Osteoblast (primary cell): Measurements from ENCODE around the gene SLC39A11. TPM values are rescaled to one million over a fixed set of nuclear protein-coding genes. Genes with fewer than 3 reads are reported as not detected.
"Not testable (repeated sequence)": the region's sequence is repeated elsewhere in the genome, so short reads cannot be mapped to it uniquely, and the experiment has no call there.

Experiments
- DNase-seq: peaks from one replicate; pipeline ENCODE4 v3.0.0; 2011; ENCODE audit warnings: low spot score, mixed read lengths; ENCODE audit not compliant: insufficient read length; ENCODE audit errors: missing footprints
- H2AFZ ChIP-seq: 2 replicates; pipeline ENCODE4 v1.6.0; 2011; ENCODE audit warnings: mild to moderate bottlenecking, low read length
- H3K27ac ChIP-seq: 2 replicates; pipeline ENCODE4 v1.5.1; 2011; ENCODE audit warnings: mild to moderate bottlenecking, low read depth, low read length, moderate library complexity
- H3K27me3 ChIP-seq: 2 replicates; pipeline ENCODE4 v1.6.0; 2012; ENCODE audit warnings: mild to moderate bottlenecking, control low read depth, inconsistent platforms, low read length, moderate library complexity; ENCODE audit not compliant: insufficient read depth
- H3K36me3 ChIP-seq: 2 replicates; pipeline ENCODE4 v1.5.1; 2011; ENCODE audit warnings: mild to moderate bottlenecking, low read length, control low read depth, moderate library complexity; ENCODE audit not compliant: insufficient read depth
- H3K4me1 ChIP-seq: 2 replicates; pipeline ENCODE4 v1.5.1; 2011; ENCODE audit warnings: mild to moderate bottlenecking, low read length, control low read depth, moderate library complexity; ENCODE audit not compliant: insufficient read depth
- H3K4me2 ChIP-seq: 2 replicates; pipeline ENCODE4 v1.6.0; 2011; ENCODE audit warnings: mild to moderate bottlenecking, low read length; ENCODE audit not compliant: insufficient read depth
- H3K4me3 ChIP-seq: fragments of 200-600 bp; sonication (generic); 3 replicates; pipeline ENCODE4 v1.5.1; 2012; ENCODE audit warnings: mild to moderate bottlenecking, low read length, inconsistent platforms; ENCODE audit not compliant: insufficient read depth
- H3K79me2 ChIP-seq: 2 replicates; pipeline ENCODE4 v1.6.0; 2012; ENCODE audit warnings: mild to moderate bottlenecking, low read length, control low read depth, inconsistent platforms; ENCODE audit not compliant: insufficient read depth
- H3K9me3 ChIP-seq: 2 replicates; pipeline ENCODE4 v1.5.1; 2011; ENCODE audit warnings: low read depth, low read length, control low read depth
- H4K20me1 ChIP-seq: 2 replicates; pipeline ENCODE4 v1.6.0; 2012; ENCODE audit warnings: mild to moderate bottlenecking, low read length, control low read depth; ENCODE audit not compliant: insufficient read depth
- total RNA-seq: library from RNA; depleted of rRNA; stranded (reverse); fragments of >200 nt; gene quantifications from 2 replicates; pipeline ENCODE4 v1.2.3, GENCODE V29; 2012
- TF ChIP-seq, protein P1 (sequence below): IDR thresholded peaks from 2 replicates; pipeline ENCODE4 v1.5.1; 2011; ENCODE audit warnings: mild to moderate bottlenecking, low read depth, low read length, moderate library complexity; ENCODE audit errors: extremely low read depth

Gene SLC39A11
- total RNA-seq, 1 donor: 27.1 TPM

DNA sequence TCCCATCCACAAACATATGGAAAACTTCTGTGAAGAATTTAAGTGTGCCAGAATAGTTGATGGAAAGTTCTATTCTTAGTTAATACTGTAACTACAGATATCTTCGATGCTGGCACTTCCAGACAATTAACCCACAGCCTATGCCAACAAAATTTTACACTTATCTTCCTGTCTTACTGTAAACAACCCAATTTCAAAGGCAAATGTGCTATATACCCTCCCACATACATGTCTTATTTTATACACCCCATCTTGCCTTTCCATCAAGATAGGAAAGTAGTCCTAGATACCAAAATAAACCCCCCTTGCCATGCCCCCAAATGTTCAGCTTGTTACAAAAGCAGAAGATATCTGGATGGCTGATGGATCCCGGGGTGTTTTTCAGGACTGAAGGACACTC is 306.3 kb downstream of the SLC39A11 start:
- H3K27me3 ChIP-seq: no peaks in the 10 kb centered on the region
- H4K20me1 ChIP-seq: no peaks in the 10 kb centered on the region
- no peak overlapping the region for H3K27ac ChIP-seq
- no peaks in the 10 kb centered on the region for H3K4me1 ChIP-seq
- H3K79me2 ChIP-seq: no peaks in the 10 kb centered on the region
- no peak overlapping the region for H3K4me3 ChIP-seq
- no peaks in the 10 kb centered on the region for H3K9me3 ChIP-seq
- no peaks in the 10 kb centered on the region for H3K36me3 ChIP-seq
- DNase-seq: no peak
- H2AFZ ChIP-seq: no peak overlapping the region
- TF ChIP-seq, protein P1, sequence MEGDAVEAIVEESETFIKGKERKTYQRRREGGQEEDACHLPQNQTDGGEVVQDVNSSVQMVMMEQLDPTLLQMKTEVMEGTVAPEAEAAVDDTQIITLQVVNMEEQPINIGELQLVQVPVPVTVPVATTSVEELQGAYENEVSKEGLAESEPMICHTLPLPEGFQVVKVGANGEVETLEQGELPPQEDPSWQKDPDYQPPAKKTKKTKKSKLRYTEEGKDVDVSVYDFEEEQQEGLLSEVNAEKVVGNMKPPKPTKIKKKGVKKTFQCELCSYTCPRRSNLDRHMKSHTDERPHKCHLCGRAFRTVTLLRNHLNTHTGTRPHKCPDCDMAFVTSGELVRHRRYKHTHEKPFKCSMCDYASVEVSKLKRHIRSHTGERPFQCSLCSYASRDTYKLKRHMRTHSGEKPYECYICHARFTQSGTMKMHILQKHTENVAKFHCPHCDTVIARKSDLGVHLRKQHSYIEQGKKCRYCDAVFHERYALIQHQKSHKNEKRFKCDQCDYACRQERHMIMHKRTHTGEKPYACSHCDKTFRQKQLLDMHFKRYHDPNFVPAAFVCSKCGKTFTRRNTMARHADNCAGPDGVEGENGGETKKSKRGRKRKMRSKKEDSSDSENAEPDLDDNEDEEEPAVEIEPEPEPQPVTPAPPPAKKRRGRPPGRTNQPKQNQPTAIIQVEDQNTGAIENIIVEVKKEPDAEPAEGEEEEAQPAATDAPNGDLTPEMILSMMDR: no peak
- no peak overlapping the region for H3K4me2 ChIP-seq

DNA sequence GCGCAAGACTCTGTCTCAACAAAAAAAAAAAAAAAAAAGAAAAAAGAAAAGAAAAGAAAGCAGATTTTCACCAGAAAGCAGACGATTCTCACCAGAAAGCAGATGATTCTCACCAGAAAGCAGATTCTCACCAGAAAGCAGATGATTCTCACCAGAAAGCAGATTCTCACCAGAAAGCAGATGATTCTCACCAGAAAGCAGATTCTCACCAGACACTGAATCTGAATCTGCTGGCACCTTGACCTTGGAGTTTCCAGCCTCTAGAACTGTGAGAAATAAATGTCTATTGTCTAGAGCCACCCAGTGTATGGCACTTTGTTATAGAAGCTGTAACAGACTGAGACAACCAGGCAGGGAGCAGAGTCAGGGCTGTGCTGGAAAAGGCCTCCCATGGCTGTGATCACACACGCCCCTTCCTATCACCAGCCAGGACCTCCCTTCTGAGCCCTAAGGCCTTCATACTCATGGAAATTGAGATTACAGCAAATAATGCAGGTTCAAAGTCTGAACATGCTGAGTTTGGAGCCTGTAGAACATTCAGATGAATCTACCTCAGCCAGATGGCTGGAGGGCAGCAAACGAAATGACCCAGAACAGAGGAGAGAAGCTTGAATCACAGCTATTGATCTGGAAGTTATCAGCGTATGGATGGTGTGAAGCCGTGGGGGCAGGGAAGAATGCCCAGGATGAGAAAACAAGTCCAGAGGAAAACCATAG is 309.3 kb downstream of the SLC39A11 start:
- no peaks in the 10 kb centered on the region for H3K79me2 ChIP-seq
- no peak overlapping the region for H3K4me3 ChIP-seq
- H3K4me2 ChIP-seq: no peak overlapping the region
- TF ChIP-seq, protein P1: no peak
- H2AFZ ChIP-seq: no peak overlapping the region
- no peak overlapping the region for H3K27ac ChIP-seq
- H3K36me3 ChIP-seq: no peaks in the 10 kb centered on the region
- no peak for DNase-seq
- no peaks in the 10 kb centered on the region for H4K20me1 ChIP-seq
- H3K9me3 ChIP-seq: no peaks in the 10 kb centered on the region
- no peaks in the 10 kb centered on the region for H3K27me3 ChIP-seq
- no peaks in the 10 kb centered on the region for H3K4me1 ChIP-seq

DNA sequence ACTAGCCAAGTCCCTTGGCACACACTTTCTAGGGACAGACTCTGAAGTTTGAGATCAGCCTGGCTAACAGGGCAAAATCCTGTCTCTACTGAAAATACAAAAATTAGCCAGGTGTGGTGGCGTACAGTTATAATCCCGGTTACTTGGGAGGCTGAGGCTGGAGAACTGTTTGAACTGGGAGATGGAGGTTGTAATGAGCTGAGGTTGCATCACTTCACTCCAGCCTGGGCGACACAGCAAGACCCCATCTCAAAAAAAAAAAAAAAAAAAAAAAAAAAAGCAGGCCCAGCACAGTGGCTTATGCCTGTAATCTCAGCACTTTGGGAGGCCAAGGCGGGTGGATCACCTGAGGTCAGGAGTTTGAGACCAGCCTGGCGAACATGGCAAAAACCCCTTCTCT is 310.1 kb downstream of the SLC39A11 start:
- H3K4me3 ChIP-seq, H3K9me3 ChIP-seq, H3K27me3 ChIP-seq, H3K36me3 ChIP-seq, H3K4me1 ChIP-seq, H3K79me2 ChIP-seq, DNase-seq, H3K27ac ChIP-seq, H2AFZ ChIP-seq, H4K20me1 ChIP-seq, H3K4me2 ChIP-seq: not testable (repeated sequence)

DNA sequence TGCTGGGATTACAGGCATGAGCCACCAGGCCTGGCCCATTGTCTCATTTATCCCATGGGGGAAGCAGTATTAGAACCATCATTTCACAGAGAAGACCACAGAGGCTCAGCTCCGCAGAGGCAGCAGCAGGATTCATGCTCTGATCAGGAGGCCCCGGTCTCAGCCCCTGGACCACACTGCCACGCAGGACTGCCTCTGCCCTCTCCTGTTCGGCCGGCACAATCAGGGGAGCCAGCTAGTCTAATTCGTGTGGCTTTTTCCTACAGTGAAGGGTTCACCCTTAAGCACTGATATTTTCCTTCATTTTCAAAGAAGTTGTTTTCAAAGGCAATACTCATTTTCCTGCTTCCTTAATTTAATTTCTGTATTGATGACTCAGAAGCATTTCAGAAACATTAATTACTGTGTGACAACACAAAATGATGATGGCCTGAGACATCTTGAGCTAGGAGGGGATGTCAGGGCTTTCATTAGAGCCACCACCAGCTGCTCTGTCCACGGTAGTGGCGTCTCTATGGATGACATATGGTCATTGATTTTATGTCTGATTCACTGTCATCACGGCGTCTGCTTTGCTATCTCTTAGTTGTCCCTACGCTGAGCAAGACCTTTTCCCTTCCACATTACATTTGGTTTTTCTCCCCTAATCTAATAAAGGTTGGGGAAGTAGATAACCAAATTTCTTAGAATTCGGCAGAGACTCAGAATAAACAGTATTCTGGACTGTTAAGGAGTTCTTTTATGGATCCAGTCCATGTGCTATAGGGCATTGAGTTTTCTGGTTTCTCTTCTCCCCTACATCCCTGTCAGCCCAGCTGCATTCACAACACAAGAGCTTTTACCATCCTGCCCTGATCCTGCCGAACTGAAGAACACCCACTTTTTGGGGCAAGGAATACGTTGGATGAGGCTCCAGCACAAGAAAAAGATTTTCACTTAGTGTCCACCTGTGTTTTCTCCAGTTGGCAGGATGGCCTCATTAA is 314.0 kb downstream of the SLC39A11 start:
- TF ChIP-seq, protein P1: no peak
- no peaks in the 10 kb centered on the region for H4K20me1 ChIP-seq
- no peak overlapping the region for H2AFZ ChIP-seq
- DNase-seq: no peak
- no peaks in the 10 kb centered on the region for H3K79me2 ChIP-seq
- no peaks in the 10 kb centered on the region for H3K36me3 ChIP-seq
- no peaks in the 10 kb centered on the region for H3K27me3 ChIP-seq
- H3K4me2 ChIP-seq: no peak overlapping the region
- no peaks in the 10 kb centered on the region for H3K4me1 ChIP-seq
- H3K4me3 ChIP-seq: no peak overlapping the region
- H3K27ac ChIP-seq: no peak overlapping the region
- H3K9me3 ChIP-seq: no peaks in the 10 kb centered on the region
